ENCODE measurements around the gene CAPN12.

The CAPN12 gene

DNA sequence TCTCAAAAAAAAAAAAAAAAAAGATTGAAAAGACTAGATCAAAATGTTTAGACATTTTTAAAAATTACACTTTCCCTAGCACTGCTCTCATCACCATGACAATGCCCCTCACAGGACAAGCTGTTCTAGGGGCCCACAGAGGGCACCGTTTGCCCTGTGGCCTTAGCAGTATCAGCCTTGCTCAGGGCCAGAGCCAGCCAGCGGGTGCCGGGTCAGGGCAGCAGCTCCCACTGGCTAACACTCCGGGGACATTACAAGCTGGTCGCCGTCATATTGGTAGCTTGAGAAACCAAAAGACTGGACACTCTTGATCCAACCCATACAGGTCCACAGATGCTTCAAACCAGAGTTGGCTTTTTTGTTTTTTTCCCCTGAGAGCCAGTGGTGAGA, 18.0 kb downstream of the CAPN12 start:
- no peak for DNase-seq (ENCODE audit: low spot score)

- no peak for DNase-seq (ENCODE audit: low spot score)
Measured at GRCh38 chr19:38725469-38726283, 18.6 kb downstream of the CAPN12 start.

GRCh38 chr19:38723990-38724854, 20.1 kb downstream of the CAPN12 start:
- DNase-seq (ENCODE audit: low spot score): no peak

DNA sequence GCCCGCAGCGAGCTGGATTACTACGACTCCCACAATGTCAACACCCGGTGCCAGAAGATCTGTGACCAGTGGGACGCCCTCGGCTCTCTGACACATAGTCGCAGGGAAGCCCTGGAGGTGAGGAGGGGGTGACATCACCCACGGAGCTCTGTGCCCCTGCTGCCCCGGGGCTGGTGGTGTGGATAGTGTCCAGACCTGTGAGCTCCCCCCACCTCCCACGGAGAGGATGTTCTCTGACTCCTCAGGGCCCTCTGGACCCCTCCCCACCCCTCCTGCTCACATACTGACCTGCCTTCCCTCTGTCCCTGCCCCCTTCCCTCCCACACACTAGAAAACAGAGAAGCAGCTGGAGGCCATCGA, 20.7 kb downstream of the CAPN12 start:
- DNase-seq (ENCODE audit: low spot score): no peak

GRCh38 chr19:38722947-38723605, 21.2 kb downstream of the CAPN12 start:
- DNase-seq (ENCODE audit: low spot score): no peak

GRCh38 chr19:38721979-38722773, 22.1 kb downstream of the CAPN12 start:
- no peak for DNase-seq (ENCODE audit: low spot score)

- DNase-seq (ENCODE audit: low spot score): no peak
Measured at GRCh38 chr19:38721496-38721895, 22.8 kb downstream of the CAPN12 start.

- no peak for DNase-seq (ENCODE audit: low spot score)
Measured at GRCh38 chr19:38720559-38721236, 23.6 kb downstream of the CAPN12 start.

DNA sequence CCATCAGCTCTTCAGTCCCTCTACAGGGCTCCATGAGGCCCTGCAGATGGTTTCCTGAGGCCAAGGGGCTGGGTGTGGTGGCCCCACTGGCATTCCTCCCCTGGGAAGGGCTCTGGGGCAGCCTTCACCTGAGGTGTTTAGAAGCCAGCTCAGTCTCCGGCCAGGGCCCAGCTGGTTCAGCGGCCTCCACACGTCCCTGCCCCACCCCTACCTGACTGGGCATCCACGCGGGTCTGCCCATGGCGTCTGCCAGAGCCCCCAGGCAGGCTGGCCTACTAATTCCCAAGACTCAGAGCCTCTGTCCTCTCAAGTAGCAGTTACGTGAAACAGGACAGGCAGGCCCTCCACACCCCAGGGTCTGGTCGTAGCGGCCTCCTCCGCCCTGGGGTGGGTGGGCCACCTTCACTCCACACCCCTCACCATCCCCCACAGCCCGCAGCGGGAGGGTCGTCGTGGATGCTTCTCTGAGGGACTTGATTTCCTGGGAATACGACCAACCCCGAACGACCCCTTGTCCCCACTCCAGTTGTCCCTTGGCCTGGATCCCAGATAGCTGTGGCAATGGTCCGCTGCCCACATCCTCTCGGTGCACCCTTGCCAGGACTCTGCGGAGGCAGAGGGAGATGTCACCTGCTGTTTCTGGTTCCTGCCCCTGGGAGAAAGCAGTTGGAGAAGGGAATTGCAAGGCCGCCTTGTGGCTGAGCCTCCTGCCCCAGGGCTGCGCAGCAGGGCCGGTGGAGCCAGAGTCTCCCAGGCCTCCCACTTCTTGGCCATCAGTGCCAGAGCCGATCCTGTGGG, 24.3 kb downstream of the CAPN12 start:
- no peak for DNase-seq (ENCODE audit: low spot score)

DNA sequence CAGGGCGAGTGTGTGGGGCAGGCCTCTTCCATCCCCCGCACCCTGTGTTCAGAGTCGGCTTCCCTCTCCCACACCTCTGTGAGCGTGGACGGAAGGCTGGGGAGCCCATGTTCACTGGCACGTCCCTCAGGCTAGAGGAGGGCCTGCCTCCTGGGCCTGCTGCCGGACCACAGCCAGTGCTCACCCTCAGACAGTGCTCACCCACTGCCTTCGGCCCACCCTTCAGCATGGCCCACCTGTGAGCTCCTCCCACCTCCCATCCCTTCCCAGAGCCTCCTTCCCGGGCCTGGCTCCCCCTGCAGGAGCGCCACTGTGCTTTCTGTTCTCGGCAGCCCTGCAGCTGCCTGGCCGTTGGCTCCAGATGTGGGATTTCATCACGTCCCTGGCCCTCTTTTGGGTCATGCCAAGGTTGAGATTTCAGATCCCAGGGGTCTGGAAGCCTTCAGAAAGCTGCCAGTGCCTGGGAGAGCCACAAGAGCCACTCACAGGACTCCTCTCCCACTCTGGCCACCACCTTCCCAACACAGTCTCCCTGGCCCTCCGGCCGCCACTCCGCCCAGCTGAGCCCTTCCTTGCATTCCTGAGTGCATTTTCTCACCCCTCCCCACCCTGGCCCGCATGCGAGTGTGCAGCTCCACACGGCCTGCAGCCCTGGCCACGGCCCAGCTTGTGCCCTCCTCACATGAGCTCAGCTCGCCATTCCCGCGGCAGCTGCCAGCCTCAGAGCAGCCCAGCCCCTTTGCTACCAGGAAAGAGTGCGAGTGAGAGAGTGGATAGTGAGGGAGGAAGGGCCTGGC, 25.3 kb downstream of the CAPN12 start:
- DNase-seq (ENCODE audit: low spot score): no peak

GRCh38 chr19:38717855-38718254, 26.4 kb downstream of the CAPN12 start:
- DNase-seq (ENCODE audit: low spot score): no peak

DNA sequence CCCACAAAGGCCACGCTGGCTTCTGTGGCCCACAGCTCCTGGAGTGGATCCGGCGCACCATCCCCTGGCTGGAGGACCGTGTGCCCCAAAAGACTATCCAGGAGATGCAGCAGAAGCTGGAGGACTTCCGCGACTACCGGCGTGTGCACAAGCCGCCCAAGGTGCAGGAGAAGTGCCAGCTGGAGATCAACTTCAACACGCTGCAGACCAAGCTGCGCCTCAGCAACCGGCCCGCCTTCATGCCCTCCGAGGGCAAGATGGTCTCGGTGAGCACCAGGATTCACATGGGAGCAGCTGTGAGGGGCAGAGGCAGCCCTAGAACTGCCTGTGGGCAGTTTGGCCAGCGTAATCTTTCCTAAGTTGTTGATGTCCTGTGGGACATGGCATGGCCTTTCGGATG, 27.2 kb downstream of the CAPN12 start:
- no peak for DNase-seq (ENCODE audit: low spot score)

DNA sequence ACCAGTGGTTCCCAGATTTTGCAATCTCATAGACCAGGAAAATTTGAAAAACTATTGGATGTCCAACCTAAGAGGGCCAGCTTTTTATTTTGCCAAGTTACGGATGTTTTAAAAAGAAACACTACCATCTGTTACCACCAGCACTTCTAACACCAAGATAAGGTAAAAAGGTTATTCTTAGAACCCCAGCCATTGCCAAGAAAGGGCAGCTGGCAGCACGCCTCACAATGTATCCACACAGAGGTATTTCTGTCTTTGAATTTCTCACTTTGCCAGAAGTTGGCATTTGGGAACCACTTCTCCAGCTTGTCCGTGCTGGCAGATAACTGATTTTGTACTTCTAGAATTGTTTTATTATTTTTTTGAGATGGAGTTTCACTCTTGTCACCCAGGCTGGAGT, 28.7 kb downstream of the CAPN12 start:
- no peak for DNase-seq (ENCODE audit: low spot score)

GRCh38 chr19:38714354-38714778, 29.9 kb downstream of the CAPN12 start:
- DNase-seq (ENCODE audit: low spot score): no peak

- no peak for DNase-seq (ENCODE audit: low spot score)
Measured at GRCh38 chr19:38713865-38714264, 30.4 kb downstream of the CAPN12 start.

DNA sequence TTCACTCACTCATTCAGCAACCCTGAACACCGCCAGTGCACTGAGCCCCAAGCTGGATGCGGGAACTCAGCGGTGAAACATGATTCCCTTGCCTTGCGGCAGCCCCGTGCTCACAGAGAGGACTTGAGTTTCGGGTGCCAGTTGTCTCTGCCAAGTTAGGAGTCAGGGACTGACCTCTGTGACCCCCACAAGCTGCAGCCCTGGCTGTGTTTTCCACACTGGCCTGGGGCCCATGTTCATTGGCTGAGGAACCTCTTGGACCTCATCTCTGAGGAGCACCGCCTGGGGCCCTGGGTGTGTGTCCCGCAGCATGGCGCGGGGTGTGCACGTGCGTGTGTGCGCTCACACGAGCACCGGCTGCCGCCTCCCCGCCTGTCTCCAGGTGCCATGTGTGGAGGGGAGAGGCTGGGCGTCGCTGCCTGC, 31.0 kb downstream of the CAPN12 start:
- DNase-seq (ENCODE audit: low spot score): no peak

DNA sequence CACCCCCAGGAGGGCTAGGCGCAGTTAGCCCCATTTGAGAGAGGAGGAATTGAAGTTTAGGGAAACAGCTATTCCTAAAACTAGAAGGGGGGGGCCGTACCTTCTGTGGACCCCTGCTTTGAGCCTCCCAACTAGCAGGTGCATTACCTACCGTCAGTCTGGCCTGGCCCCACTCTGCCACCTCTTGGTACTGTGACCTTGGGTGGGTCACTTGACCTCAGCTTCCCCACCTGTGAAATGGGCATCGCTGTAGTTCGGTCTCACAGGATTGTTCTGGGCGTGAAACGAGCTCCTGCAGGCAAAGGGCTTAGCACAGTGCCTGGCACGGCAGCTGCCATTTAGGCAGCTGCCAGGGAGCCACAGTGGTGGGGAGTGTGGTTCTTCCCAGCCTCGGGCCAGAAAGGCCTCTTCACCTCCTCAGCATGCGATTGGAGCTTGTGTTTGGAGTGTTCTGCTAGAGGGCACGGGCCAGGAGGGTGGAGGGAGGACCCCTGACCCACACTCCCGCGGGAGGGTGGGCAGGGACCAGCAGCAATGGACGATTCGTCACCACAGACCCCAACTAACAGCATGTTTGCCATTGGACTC, 32.0 kb downstream of the CAPN12 start:
- no peak for DNase-seq (ENCODE audit: low spot score)

GRCh38 chr19:38711726-38712153, 32.5 kb downstream of the CAPN12 start:
- no peak for DNase-seq (ENCODE audit: low spot score)
